G401 (cell line): ENCODE results near the gene WBP2NL. TPM values are rescaled to one million over a fixed set of nuclear protein-coding genes. Genes with fewer than 3 reads are reported as not detected.

Source experiments
- DNase-seq: peaks from one replicate; pipeline ENCODE4 v3.0.0-alpha.2; 2015; ENCODE audit warnings: low spot score
- in situ Hi-C: cut with HindIII; loops from 2 replicates; pipeline ENCODE4 v1.10.0; 2016; ENCODE audit warnings: low sequenced_read_pairs, mixed read lengths
- total RNA-seq: library from RNA; depleted of rRNA; stranded (reverse); fragments of >200 nt; shearing (Covaris generic); gene quantifications from 2 replicates; pipeline ENCODE4 v1.2.3, GENCODE V29; 2014

Gene WBP2NL
- total RNA-seq, 1 experiment from 2014 or later: not detected

- peak; percentile 60 for DNase-seq
- in situ Hi-C loops: no loop called here
These were observed 22.3 kb upstream of the WBP2NL start for GRCh38 chr22:41976070-41976901.

- no peak for DNase-seq
- in situ Hi-C loops: no loop called here
These were observed 21.5 kb upstream of the WBP2NL start for GRCh38 chr22:41976961-41977566.

- in situ Hi-C loops: no loop called here
- no peak for DNase-seq
These were observed 19.9 kb upstream of the WBP2NL start for GRCh38 chr22:41978732-41979131.

GRCh38 chr22:41979423-41980250 lies 19.0 kb upstream of the WBP2NL start:
- in situ Hi-C loops: no loop called here
- peak; percentile 70 for DNase-seq

GRCh38 chr22:41982865-41983264 lies 15.7 kb upstream of the WBP2NL start:
- in situ Hi-C loops: no loop called here
- no peak for DNase-seq

- in situ Hi-C loops: no loop called here
- no peak for DNase-seq
These were observed 14.8 kb upstream of the WBP2NL start for GRCh38 chr22:41983513-41984405.

- DNase-seq: no peak
- in situ Hi-C loops: no loop called here
These were observed 11.3 kb upstream of the WBP2NL start for GRCh38 chr22:41987276-41987675.

- DNase-seq: no peak
- in situ Hi-C loops: no loop called here
These were observed 9.3 kb upstream of the WBP2NL start for GRCh38 chr22:41989246-41989645.

- no peak for DNase-seq
- in situ Hi-C loops: no loop called here
These were observed 7.5 kb upstream of the WBP2NL start for GRCh38 chr22:41991111-41991510.

GRCh38 chr22:41992496-41992895 lies 6.1 kb upstream of the WBP2NL start:
- in situ Hi-C loops: no loop called here
- no peak for DNase-seq

- in situ Hi-C loops: no loop called here
- peak; percentile 42 for DNase-seq
These were observed 3.4 kb upstream of the WBP2NL start for GRCh38 chr22:41995211-41995610.

GRCh38 chr22:41996826-41997225 lies 1.8 kb upstream of the WBP2NL start:
- in situ Hi-C loops: no loop called here
- DNase-seq: no peak

- in situ Hi-C loops: no loop called here
- no peak for DNase-seq
These were observed 1.9 kb downstream of the WBP2NL start for GRCh38 chr22:42000466-42000865.

GRCh38 chr22:42001121-42001520 lies 2.5 kb downstream of the WBP2NL start:
- DNase-seq: no peak
- in situ Hi-C loops: no loop called here

- in situ Hi-C loops: no loop called here
- no peak for DNase-seq
These were observed 3.1 kb downstream of the WBP2NL start for GRCh38 chr22:42001706-42002105.

- in situ Hi-C loops: no loop called here
- no peak for DNase-seq
These were observed 9.3 kb downstream of the WBP2NL start for GRCh38 chr22:42007922-42008321.

- DNase-seq: no peak
- in situ Hi-C loops: no loop called here
These were observed 12.2 kb downstream of the WBP2NL start for GRCh38 chr22:42010778-42011177.

- DNase-seq: no peak
- in situ Hi-C loops: no loop called here
These were observed 14.8 kb downstream of the WBP2NL start for GRCh38 chr22:42013385-42013784.

GRCh38 chr22:42016111-42016510 lies 17.5 kb downstream of the WBP2NL start:
- no peak for DNase-seq
- in situ Hi-C loops: no loop called here
